HG03565 (cell line): ENCODE data around the gene C1orf159.
"Not testable (repeated sequence)": the region's sequence is repeated elsewhere in the genome, so short reads cannot be mapped to it uniquely, and the experiment has no call there.

Experiments
- ATAC-seq: cut with Tn5 transposase; IDR thresholded peaks from one replicate; pipeline ENCODE4 v1.9.1; 2021; ENCODE audit warnings: mild to moderate bottlenecking, moderate library complexity; ENCODE audit not compliant: unreplicated experiment

C1orf159 gene

GRCh38 chr1:1119272-1119890, 3.5 kb upstream of the C1orf159 start:
- ATAC-seq: no peak

- no peak for ATAC-seq
Observed at GRCh38 chr1:1118876-1119220, 3.0 kb upstream of the C1orf159 start.

GRCh38 chr1:1118011-1118875, 2.4 kb upstream of the C1orf159 start:
- ATAC-seq: no peak

- ATAC-seq: no peak
Observed at GRCh38 chr1:1117469-1117831, 1.6 kb upstream of the C1orf159 start.

- ATAC-seq: peak; percentile 0
Observed at GRCh38 chr1:1116701-1117468, 996 bp upstream of the C1orf159 start.

GRCh38 chr1:1115136-1115785, 628 bp downstream of the C1orf159 start:
- no peak for ATAC-seq

- no peak for ATAC-seq
Observed at GRCh38 chr1:1114431-1114830, 1.5 kb downstream of the C1orf159 start.

GRCh38 chr1:1112237-1112985, 3.5 kb downstream of the C1orf159 start:
- ATAC-seq: no peak

- ATAC-seq: no peak
Observed at GRCh38 chr1:1111516-1112236, 4.2 kb downstream of the C1orf159 start.

- no peak for ATAC-seq
Observed at GRCh38 chr1:1110561-1110971, 5.3 kb downstream of the C1orf159 start.

- ATAC-seq: no peak
Observed at GRCh38 chr1:1109743-1110142, 6.1 kb downstream of the C1orf159 start.

- no peak for ATAC-seq
Observed at GRCh38 chr1:1106510-1107221, 9.2 kb downstream of the C1orf159 start.

- ATAC-seq: not testable (repeated sequence)
Observed at GRCh38 chr1:1104152-1104551, 11.7 kb downstream of the C1orf159 start.

- ATAC-seq: no peak
Observed at GRCh38 chr1:1101503-1101902, 14.4 kb downstream of the C1orf159 start.

GRCh38 chr1:1100296-1100695, 15.6 kb downstream of the C1orf159 start:
- no peak for ATAC-seq

GRCh38 chr1:1099506-1100183, 16.2 kb downstream of the C1orf159 start:
- no peak for ATAC-seq

GRCh38 chr1:1098681-1099421, 17.0 kb downstream of the C1orf159 start:
- ATAC-seq: no peak

GRCh38 chr1:1096136-1096535, 19.8 kb downstream of the C1orf159 start:
- ATAC-seq: not testable (repeated sequence)
